ENCODE results near the gene PALMD. TPM values are rescaled to one million over a fixed set of nuclear protein-coding genes. Genes with fewer than 3 reads are reported as not detected.

The PALMD gene
- total RNA-seq, 3 donors from 2014 or later = not detected

Other genes with a start within 250 kb of the PALMD start
- gene FRRS1, start 120.5 kb downstream of the PALMD start, total RNA-seq = under 1 TPM; 0.82 to 0.86 (median 0.84) TPM
- 10 to 100 TPM; 13.8 to 16.1 (median 14.8) TPM for gene AGL, start 204.2 kb downstream of the PALMD start, total RNA-seq

All from activated T-cell treated with anti-CD3 and anti-CD28 coated beads, Interleukin-2, amount 50 U/mL, for 4 hours (primary cell).